ENCODE measurements around the gene ACTR2.
"Not testable (repeated sequence)": the region's sequence is repeated elsewhere in the genome, so short reads cannot be mapped to it uniquely, and the experiment has no call there.

Gene ACTR2

GRCh38 chr2:65313954-65314256 is 86.3 kb downstream of the ACTR2 start:
- no peak for DNase-seq (ENCODE audit: low read depth)

GRCh38 chr2:65314801-65315441 is 87.3 kb downstream of the ACTR2 start:
- no peak for DNase-seq (ENCODE audit: low read depth)

DNA sequence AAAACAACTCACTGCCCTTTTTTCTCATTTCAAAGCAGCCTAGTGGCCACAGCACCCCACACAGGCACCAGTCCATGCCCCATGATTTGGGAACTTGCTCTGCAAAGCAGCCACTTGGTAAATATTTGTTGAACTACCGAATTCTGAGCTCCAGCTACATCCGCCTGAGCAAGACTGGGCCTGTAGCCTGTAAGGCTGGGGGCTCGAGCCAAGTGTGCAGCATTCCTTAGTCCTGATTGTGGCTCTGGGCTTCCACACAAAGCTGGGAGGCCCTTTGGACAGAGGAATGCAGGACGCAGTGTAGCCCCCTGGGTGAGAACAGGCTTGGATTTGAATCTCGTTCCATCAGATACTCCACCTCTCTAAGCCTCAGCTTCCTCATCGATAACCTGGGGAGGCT is 88.4 kb downstream of the ACTR2 start:
- DNase-seq (ENCODE audit: low read depth) = no peak

GRCh38 chr2:65317351-65317750 is 89.7 kb downstream of the ACTR2 start:
- not testable (repeated sequence) for DNase-seq (ENCODE audit: low read depth)

DNA sequence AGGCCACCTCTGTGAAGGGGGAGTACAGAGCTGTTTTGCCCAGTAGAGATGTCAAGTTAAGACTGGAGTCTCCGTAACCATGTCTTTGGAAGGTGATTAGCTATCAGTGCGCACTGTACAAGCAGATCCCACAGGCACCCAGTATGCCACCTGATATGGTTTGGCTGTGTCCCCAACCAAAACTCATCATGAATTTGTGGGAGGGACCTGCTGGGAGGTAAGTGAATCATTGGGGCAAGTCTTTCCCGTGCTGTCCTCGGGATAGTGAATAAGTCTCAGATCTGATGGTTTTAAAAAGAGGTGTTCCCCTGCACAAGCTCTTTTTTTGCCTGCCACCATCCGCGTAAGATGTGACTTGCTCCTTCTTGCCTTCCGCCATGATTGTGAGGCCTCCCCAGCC is 90.2 kb downstream of the ACTR2 start:
- no peak for DNase-seq (ENCODE audit: low read depth)

DNA sequence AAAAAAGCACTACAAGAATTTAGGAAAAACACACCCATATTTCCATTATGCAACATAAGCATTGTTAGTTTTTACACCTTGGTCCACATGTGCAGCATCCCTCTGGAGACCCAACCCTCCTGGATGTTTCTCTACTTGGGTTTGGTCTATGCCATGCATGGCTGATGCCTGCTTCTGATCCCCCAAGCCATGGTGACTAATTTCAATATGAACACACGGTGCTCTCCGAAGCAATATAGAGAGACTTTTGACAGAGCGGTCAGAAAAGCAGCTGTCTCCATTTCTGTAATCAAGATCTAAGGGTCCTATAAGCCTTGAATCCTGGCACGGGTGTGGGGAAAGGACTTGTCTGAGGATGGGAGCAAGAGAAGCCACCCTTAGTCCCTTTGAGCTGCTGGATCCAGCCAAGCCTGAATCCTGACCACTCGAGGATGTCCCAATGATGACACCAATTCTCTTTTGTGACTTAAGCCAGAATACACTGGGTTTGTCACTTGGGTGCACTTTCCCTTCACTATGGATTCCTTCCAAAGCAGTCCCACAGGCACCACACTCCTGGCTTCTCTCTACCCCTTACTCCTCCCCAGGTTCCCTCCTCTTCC is 91.5 kb downstream of the ACTR2 start:
- DNase-seq (ENCODE audit: low read depth) = no peak

GRCh38 chr2:65319674-65320041 is 92.0 kb downstream of the ACTR2 start:
- DNase-seq (ENCODE audit: low read depth) = no peak

- no peak for DNase-seq (ENCODE audit: low read depth)
Observed at GRCh38 chr2:65320042-65320725, 92.6 kb downstream of the ACTR2 start.
